Activated T-helper 1 cell treated with anti-CD3 and anti-CD28 coated beads, Interleukin-2, amount 50 U/mL, for 16 hours (primary cell): ENCODE data around the gene SARDH.
"Not testable (repeated sequence)": the region's sequence is repeated elsewhere in the genome, so short reads cannot be mapped to it uniquely, and the experiment has no call there.

Source experiments
- DNase-seq, 2 donors: peaks; one replicate each; pipeline ENCODE4 v3.0.0-alpha.2; 2020; ENCODE audit warnings: low read depth in 1 of 2, low spot score in 1 of 2

The SARDH gene

GRCh38 chr9:133686642-133687575, 51.2 kb downstream of the SARDH start:
- DNase-seq, result no peak

DNA sequence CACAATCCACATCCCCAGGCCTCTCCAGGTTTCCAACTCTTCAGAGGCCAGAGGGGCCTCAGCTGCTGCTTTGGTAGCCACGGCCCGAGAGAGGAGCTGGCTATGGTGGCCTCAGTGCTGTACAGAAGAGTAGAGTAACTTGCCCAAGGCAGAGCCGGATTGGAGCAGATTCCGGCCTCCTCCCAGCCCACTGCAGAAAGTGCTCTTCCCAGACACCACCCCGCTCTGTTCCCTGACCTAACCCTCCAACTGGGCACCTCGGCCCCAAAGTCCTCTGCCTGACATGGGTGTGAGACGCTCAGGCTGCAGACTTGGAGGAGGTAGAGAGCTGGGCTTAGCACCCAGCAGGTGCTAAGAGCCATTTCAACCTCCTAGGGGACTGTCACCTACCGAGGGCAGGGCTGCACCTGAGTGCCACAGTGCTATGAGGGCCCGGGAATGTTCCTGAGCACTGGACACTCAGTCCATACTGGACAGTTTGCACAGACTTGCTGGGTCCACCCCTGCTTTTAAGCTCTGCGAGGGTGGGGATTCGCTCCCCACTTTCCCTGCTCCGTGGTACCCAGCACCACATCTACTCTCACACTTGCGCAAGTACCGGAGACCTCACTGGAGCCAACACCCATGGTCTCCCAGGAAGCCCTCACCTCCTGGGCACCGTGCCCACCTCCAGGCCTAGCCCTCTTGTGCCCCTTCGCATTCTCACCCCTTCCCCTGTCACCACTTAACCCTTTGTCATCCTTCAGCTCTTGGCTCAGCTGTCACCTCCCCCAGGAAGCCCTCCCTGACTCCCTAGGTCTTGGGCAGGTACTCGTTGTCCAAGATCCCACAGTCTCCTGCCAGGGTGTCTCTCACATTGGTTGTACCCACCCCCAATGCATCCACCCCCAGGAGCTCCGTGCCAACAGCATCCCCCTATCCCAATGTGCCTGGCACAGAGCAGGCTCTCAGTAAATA, 52.2 kb downstream of the SARDH start:
- DNase-seq, result no peak

DNA sequence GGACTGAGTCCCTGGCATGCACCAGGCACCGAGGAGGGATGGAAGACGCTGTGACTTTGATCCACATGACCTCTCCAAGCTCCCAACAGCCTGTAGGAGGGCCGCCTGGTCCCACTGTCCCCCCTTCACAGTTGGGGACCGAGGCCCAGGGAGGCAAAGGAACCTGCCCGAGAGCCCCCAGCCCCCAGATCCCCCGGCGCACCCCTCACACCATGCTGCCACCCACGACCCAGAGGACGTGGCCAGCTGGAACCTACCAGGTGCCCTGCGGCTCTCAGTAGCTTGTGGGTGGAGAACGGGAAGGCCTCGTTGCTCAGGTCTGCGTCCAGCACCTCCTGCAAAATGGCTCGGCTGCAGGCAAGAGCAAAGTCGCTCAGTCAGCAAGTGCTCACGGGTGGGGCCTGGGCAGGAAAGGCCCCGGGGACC, 53.2 kb downstream of the SARDH start:
- DNase-seq, result no peak

DNA sequence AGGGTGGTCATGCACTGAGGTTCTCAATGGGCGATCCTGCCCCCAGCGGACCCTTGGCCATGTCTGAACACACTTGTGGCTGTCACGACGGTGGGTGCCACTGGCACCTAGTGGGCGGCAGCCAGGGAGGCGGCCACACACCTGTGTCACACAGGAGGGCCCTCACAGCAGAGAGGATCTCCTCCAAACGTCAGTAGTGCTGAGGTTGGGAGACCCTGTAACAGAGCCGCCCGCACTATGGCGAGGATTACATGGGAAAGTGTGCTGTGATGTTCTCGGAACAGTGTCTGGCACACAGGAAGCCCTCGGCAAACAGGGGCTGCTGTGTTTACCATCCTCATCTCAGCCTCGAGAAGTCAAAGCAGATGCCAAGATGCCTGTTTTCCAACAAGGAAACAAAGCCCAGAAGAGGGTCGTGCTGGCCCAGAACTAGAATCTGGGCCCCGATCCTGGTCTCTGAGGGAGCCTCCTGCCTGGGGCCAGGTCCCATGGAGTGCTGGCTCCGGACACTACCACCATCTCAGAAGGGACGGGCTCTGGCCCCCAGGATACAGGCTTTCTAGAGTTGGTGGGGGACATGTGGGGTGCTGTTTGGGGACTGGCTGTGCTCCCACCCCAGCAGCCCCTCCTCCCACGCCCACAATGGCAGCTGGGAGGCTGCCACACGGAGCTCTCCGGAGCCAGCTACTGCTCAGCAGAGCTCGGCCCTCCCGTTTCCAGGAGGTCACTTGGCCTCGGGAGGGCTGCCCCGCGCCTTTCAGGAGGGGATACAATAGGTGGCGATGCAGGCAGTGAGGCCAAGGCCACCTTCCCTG, 53.8 kb downstream of the SARDH start:
- DNase-seq, result no peak

DNA sequence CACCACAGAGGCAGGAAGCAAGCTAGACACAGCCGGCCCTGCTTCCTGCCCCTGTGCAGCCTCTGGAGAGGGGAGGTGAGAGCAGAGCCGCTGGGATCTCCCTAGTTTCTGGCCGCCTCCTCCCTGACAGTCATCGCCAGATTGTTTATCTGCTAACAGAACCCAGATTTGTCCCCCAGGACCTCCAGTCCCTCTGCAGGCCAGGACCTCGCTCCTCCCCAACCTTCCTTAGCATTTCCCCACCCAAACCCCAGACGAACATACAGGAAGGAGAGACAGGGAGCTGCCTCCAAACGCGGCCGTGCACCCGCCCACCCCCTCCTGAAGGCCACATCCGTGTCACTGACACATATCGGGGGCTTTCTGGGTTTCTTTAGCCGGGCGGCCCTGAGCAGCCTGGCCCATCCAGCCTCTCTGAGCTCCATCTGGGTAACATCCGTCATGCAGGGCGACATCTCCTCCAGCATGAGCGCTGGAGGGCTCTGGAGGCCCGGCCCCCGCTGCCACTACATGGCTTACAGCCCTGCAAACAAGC, 54.5 kb downstream of the SARDH start:
- DNase-seq, result peak; percentile 35 to 59

- DNase-seq, result no peak
Observed at GRCh38 chr9:133682818-133683585, 55.1 kb downstream of the SARDH start.

- DNase-seq, result no peak
Observed at GRCh38 chr9:133681658-133682306, 56.4 kb downstream of the SARDH start.

- no peak for DNase-seq
Observed at GRCh38 chr9:133680976-133681657, 57.0 kb downstream of the SARDH start.

DNA sequence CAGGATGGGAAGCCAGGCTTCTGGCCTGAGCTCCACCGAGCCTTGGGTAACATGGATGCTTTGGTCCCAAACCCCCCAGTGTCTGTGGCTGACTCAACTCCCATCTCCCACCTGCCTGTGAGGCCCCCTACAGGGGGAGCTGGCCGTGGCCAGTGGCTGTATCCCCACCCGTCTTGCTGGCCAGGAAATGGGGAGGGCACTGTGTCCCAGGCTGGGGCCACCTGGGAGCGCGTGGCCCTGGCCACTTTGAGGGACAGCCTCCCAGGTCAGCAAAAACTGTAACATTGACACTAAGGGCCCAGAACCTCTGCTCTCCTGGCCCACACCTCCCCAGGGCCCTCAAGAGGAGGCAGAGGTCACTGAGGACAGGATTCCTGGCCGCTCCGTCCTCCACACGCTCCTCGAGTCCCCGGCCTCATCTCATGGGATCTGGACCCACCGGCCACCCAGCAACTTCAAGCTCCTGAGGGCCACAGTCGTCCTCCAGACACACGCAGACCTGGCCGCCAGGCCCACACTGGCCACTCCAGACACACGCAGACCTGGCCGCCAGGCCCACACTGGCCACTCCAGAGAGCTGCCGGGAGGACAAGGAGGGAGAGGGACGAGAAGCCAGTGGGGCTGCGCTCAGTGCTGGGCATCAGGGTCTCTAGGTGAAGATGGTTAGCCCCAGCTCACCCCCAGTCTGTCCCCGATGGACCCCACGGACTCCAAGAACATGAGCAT, 57.7 kb downstream of the SARDH start:
- DNase-seq, result no peak

DNA sequence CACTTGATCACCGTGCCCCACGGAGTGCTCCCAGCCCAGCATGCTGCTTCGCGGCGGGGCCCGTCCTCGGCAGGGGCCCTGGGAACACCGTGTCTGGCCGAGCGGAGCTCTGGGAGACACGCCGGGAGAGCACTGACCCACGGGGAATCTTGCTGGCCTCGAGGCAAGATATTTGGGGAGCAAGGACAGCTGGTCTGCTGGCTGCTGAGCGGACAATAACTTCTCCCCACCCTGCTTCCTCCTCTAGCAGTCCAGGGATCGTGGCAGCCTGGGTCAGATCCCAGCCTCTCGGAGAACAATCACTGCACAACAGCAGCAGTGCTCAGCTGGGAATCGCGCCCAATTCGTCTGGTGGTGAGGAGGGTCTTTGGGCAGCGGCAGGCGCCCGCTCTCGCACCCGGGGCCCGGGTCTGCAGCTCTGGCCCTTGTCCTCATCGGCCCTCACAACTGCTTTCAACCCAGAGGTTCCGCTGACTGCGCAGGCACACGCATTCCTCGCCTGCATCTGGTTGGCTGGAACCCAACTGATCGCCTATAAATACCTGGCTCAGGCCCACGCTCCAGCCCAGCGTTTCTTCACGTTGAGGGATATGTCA, 58.6 kb downstream of the SARDH start:
- no peak for DNase-seq

- DNase-seq, result no peak
Observed at GRCh38 chr9:133679056-133679455, 59.1 kb downstream of the SARDH start.

- DNase-seq, result peak in 1 of 2 donors; percentile 41
Observed at GRCh38 chr9:133677126-133678010, 60.8 kb downstream of the SARDH start.

GRCh38 chr9:133676450-133676849, 61.7 kb downstream of the SARDH start:
- DNase-seq, result no peak

- DNase-seq, result not testable (repeated sequence)
Observed at GRCh38 chr9:133675796-133676195, 62.4 kb downstream of the SARDH start.

- DNase-seq, result no peak
Observed at GRCh38 chr9:133674091-133674490, 64.1 kb downstream of the SARDH start.

- no peak for DNase-seq
Observed at GRCh38 chr9:133673258-133673655, 64.9 kb downstream of the SARDH start.
